Measurements from ENCODE around the gene ACCSL. TPM values are rescaled to one million over a fixed set of nuclear protein-coding genes. Genes with fewer than 3 reads are reported as not detected.

The ACCSL gene
- total and polyA plus RNA-seq, 12 donors, result 0.06 TPM; not detected in 11

DNA sequence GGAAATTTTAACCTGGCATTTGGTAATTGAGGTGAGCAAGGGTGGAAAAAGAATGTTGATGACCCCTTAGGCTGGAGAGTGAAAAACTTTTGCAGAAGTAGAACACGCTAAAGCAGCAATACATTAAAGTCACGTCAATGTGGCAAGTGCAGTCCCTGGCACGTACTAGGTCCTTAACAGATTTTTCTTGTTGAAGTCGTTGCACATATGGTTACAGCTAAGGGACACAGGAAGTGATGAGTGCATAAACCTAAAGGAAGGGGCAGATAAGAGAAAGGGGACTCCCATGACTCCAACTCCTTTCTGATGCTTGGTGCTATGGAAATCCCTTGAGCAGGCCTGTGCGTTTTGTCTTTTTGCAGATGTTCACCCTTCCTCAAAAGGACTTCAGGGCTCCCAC, 19.5 kb downstream of the ACCSL start:
- TF ChIP-seq, protein P1, sequence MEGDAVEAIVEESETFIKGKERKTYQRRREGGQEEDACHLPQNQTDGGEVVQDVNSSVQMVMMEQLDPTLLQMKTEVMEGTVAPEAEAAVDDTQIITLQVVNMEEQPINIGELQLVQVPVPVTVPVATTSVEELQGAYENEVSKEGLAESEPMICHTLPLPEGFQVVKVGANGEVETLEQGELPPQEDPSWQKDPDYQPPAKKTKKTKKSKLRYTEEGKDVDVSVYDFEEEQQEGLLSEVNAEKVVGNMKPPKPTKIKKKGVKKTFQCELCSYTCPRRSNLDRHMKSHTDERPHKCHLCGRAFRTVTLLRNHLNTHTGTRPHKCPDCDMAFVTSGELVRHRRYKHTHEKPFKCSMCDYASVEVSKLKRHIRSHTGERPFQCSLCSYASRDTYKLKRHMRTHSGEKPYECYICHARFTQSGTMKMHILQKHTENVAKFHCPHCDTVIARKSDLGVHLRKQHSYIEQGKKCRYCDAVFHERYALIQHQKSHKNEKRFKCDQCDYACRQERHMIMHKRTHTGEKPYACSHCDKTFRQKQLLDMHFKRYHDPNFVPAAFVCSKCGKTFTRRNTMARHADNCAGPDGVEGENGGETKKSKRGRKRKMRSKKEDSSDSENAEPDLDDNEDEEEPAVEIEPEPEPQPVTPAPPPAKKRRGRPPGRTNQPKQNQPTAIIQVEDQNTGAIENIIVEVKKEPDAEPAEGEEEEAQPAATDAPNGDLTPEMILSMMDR (IDR thresholded peaks at IDR 0.05), result no peak
- no peak for TF ChIP-seq POLR2A (IDR thresholded peaks at IDR 0.05)
- peaks cover 6 to 27% of the 10 kb centered on the region in 2 donors for H3K4me1 ChIP-seq (replicated peaks in 1 of 2)
- peaks cover 0 to 26% of the 10 kb centered on the region in 2 donors for H3K36me3 ChIP-seq (replicated peaks in 1 of 2)
- 59 to 84% (median 67%) methylated on average over 5 of the region's 5 CpGs for WGBS, 4 donors
- H3K27ac ChIP-seq, result peak overlapping the region in 2 of 5 donors; percentile 89 to 94
- H3K4me3 ChIP-seq, result peak overlapping the region in 1 of 4 donors; percentile 76
- H3K9me3 ChIP-seq (replicated peaks in 1 of 3), result no peaks in the 10 kb centered on the region
- no peaks in the 10 kb centered on the region for H3K27me3 ChIP-seq
- no peak for DNase-seq
- intact Hi-C loops (cut with DNase I), result no loop called here

DNA sequence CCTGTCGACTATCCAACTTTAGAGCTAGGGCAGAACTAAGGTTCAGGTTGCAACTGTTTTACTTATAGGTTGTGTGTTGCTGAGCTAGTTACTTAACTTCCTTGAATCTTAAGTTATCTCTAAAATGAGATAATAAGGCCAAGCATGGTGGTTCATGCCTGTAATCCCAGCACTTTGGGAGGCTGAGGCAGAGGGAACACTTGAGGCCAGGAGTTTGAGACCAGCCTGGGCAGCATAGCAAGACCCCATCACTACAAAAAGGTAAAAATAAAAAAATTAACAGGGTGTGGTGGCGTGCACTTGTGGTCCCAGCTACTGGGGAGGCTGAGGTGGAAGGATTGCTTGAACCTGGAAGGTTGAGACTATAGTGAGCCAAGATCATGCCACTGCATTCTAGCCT, 20.4 kb downstream of the ACCSL start:
- H3K36me3 ChIP-seq (replicated peaks in 1 of 2), result peaks cover 0 to 34% of the 10 kb centered on the region in 2 donors
- no peaks in the 10 kb centered on the region for H3K9me3 ChIP-seq (replicated peaks in 1 of 3)
- TF ChIP-seq POLR2A (IDR thresholded peaks at IDR 0.05), result no peak
- TF ChIP-seq, protein P1 (IDR thresholded peaks at IDR 0.05), result no peak
- intact Hi-C loops (cut with DNase I), result no loop called here
- no peaks in the 10 kb centered on the region for H3K27me3 ChIP-seq
- 98 to 100% (median 98%) methylated on average over 2 of the region's 2 CpGs for WGBS, 4 donors
- no peak overlapping the region for H3K4me3 ChIP-seq
- DNase-seq, result no peak
- peaks cover 6 to 27% of the 10 kb centered on the region in 2 donors for H3K4me1 ChIP-seq (replicated peaks in 1 of 2)
- no peak overlapping the region for H3K27ac ChIP-seq

DNA sequence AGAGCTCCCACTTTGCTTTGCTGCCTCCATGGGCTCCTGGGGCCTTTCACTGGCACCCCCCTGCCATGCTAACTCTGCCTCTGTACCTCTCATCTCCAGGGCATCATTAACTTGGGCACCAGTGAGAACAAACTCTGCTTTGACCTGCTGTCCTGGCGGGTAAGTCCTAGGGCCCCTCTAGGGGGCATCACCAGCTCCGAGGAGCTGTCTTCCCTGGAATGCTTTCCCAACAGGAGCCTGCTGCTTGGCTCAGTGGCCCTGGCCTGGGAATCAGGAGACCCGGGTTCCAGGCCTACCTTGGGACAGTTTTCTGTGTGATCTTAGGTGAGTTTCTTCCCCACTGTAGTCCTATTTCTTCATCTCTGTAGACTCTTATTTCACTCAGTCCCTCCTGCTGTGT, 23.4 kb downstream of the ACCSL start:
- no peak overlapping the region for H3K27ac ChIP-seq
- DNase-seq, result no peak
- WGBS, 4 donors, result 83 to 90% (median 87%) methylated on average over 2 to 3 of the region's 3 CpGs
- intact Hi-C loops (cut with DNase I), result no loop called here
- no peak for TF ChIP-seq POLR2A (IDR thresholded peaks at IDR 0.05)
- TF ChIP-seq, protein P1 (IDR thresholded peaks at IDR 0.05), result no peak
- H3K4me3 ChIP-seq, result no peak overlapping the region
- no peaks in the 10 kb centered on the region for H3K27me3 ChIP-seq
- H3K4me1 ChIP-seq (replicated peaks in 1 of 2), result peaks cover 0 to 18% of the 10 kb centered on the region in 2 donors
- H3K36me3 ChIP-seq (replicated peaks in 1 of 2), result peaks cover 0 to 56% of the 10 kb centered on the region in 2 donors
- H3K9me3 ChIP-seq (replicated peaks in 1 of 3), result no peaks in the 10 kb centered on the region

DNA sequence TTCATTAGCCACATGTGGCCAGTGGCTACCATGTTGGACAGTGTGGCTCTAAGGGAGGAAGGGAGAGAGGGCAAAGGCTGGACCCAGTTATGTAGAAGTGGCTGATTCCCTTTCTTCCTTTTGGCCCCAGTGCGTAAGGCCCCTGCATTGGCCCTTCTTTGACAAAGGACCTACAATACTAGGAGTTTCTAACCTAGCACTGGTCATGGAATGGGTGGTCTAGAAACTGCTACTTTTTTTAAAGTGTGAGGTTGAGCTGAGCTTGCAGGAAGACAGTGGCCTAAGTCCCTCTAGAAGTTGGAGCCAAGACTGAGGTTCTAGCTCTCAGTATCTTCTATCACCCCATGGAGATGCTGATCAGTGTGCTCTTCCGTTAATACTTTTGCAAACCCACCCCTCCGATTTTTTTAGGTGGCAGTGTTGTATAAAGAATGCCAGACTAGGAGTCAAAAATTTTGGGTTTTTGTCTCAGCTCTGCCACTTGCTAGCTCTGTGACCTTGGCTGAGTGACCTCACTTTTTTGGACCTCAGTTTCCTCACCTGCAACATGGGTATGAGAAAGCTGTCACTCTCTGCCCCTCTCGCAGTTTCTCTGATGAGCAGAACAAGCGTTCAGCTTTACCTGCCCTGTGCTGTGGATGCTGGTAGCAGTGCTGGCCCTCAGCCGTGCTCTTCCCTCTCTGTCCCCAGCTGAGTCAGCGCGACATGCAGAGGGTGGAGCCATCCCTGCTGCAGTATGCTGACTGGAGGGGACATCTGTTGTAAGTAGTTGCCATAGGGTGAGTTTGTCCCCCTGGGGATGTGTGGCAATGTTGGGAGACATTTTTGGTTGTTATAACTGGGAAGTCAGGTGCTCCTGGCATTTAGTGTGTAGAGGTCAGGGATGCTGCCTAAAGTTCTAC, 25.2 kb downstream of the ACCSL start:
- peaks cover 0 to 7% of the 10 kb centered on the region in 2 donors for H3K4me1 ChIP-seq (replicated peaks in 1 of 2)
- no peaks in the 10 kb centered on the region for H3K9me3 ChIP-seq (replicated peaks in 1 of 3)
- no peak for DNase-seq
- intact Hi-C loops (cut with DNase I), result no loop called here
- WGBS, 4 donors, result 78 to 95% (median 93%) methylated on average over 8 of the region's 8 CpGs
- H3K36me3 ChIP-seq (replicated peaks in 1 of 2), result peaks cover 0 to 70% of the 10 kb centered on the region in 2 donors
- TF ChIP-seq, protein P1 (IDR thresholded peaks at IDR 0.05), result no peak
- TF ChIP-seq POLR2A (IDR thresholded peaks at IDR 0.05), result no peak
- H3K27ac ChIP-seq, result no peak overlapping the region
- no peaks in the 10 kb centered on the region for H3K27me3 ChIP-seq
- no peak overlapping the region for H3K4me3 ChIP-seq

Data from adrenal gland (tissue), 12 donors.